HEK293 (cell line): ENCODE results near the gene PPP1R1C.

Experiments used
- CTCF ChIA-PET: fragments of 350-600 bp; formaldehyde crosslinking; extraction: SDS; loops from one replicate; lab custom pipeline; 2021; ENCODE audit warnings: antibody characterized with exemption; lab: Yijun Ruan, JAX
- POLR2A ChIA-PET: fragments of 300-600 bp; formaldehyde crosslinking; extraction: SDS; loops from one replicate; lab custom pipeline; 2020; ENCODE audit warnings: antibody characterized with exemption, inconsistent platforms; lab: Yijun Ruan, JAX
- H3K27ac ChIP-seq: fragments of 200-500 bp; sonication (Bioruptor generic); 2 replicates; pipeline ENCODE4 v1.5.1; 2014; ENCODE audit warnings: low read depth, low read length, control low read depth, inconsistent platforms; ENCODE audit errors: extremely low read depth
- H3K36me3 ChIP-seq, 2 experiments: fragments of 200-500 bp in 1 of 2; sonication (Bioruptor generic) in 1 of 2; 1 replicate in 1 of 2; 2 replicates in 1 of 2; pipeline ENCODE4 v1.5.1; 2014 to 2017; ENCODE audit warnings: inconsistent platforms in 2 of 2, low read length in 2 of 2; ENCODE audit not compliant: control insufficient read depth in 2 of 2, insufficient read depth in 1 of 2
- H3K4me1 ChIP-seq: fragments of 200-500 bp; sonication (Bioruptor generic); 2 replicates; pipeline ENCODE4 v1.5.1; 2014; ENCODE audit warnings: mild to moderate bottlenecking, low read length, inconsistent platforms; ENCODE audit not compliant: control insufficient read depth, insufficient read depth
- H3K4me3 ChIP-seq: 2 replicates; pipeline ENCODE4 v1.5.1; 2011; ENCODE audit warnings: low read depth, mild to moderate bottlenecking, control low read depth, low read length, moderate library complexity
- H3K9me3 ChIP-seq: fragments of 200-500 bp; sonication (Bioruptor generic); 2 replicates; pipeline ENCODE4 v1.5.1; 2014; ENCODE audit warnings: low read depth, low read length, inconsistent platforms; ENCODE audit not compliant: control insufficient read depth, insufficient read depth
- AEBP2 ChIP-seq: fragments of 450-650 bp; formaldehyde crosslinking; IDR thresholded peaks from 2 replicates; pipeline ENCODE4 v1.5.1; 2016; ENCODE audit warnings: missing biosample characterization, missing genetic modification characterization, borderline replicate concordance
- EGR2 ChIP-seq: fragments of 450-650 bp; formaldehyde crosslinking; IDR thresholded peaks from 2 replicates; pipeline ENCODE4 v1.5.1; 2016; ENCODE audit warnings: low read depth, missing biosample characterization, missing genetic modification characterization
- GFI1B ChIP-seq: fragments of 450-650 bp; formaldehyde crosslinking; IDR thresholded peaks from 2 replicates; pipeline ENCODE4 v1.5.1; 2016; ENCODE audit warnings: missing biosample characterization, missing genetic modification characterization
- KLF1 ChIP-seq: fragments of 450-650 bp; formaldehyde crosslinking; IDR thresholded peaks from 2 replicates; pipeline ENCODE4 v1.5.1; 2016; ENCODE audit warnings: missing biosample characterization, missing genetic modification characterization
- OSR2 ChIP-seq: fragments of 450-650 bp; formaldehyde crosslinking; IDR thresholded peaks from 2 replicates; pipeline ENCODE4 v1.5.1; 2016; ENCODE audit warnings: missing biosample characterization, missing genetic modification characterization
- OVOL3 ChIP-seq: fragments of 450-650 bp; formaldehyde crosslinking; IDR thresholded peaks from 2 replicates; pipeline ENCODE4 v1.5.1; 2016; ENCODE audit warnings: missing biosample characterization, missing genetic modification characterization
- REST ChIP-seq: fragments of 450-650 bp; formaldehyde crosslinking; IDR thresholded peaks from 2 replicates; pipeline ENCODE4 v1.5.1; 2016; ENCODE audit warnings: missing biosample characterization, missing genetic modification characterization
- SCRT2 ChIP-seq: fragments of 450-650 bp; formaldehyde crosslinking; IDR thresholded peaks from 2 replicates; pipeline ENCODE4 v1.5.1; 2016; ENCODE audit warnings: missing biosample characterization, missing genetic modification characterization
- SP3 ChIP-seq: fragments of 450-650 bp; formaldehyde crosslinking; IDR thresholded peaks from 2 replicates; pipeline ENCODE4 v1.5.1; 2016; ENCODE audit warnings: missing biosample characterization, missing genetic modification characterization
- ZBTB17 ChIP-seq: fragments of 450-650 bp; formaldehyde crosslinking; IDR thresholded peaks from 2 replicates; pipeline ENCODE4 v1.5.1; 2016; ENCODE audit warnings: missing biosample characterization, missing genetic modification characterization
- ZBTB20 ChIP-seq: fragments of 450-650 bp; formaldehyde crosslinking; IDR thresholded peaks from 2 replicates; pipeline ENCODE4 v1.5.1; 2016; ENCODE audit warnings: missing biosample characterization, missing genetic modification characterization
- ZBTB21 ChIP-seq: fragments of 450-650 bp; formaldehyde crosslinking; IDR thresholded peaks from 2 replicates; pipeline ENCODE4 v1.5.1; 2017; ENCODE audit warnings: missing biosample characterization, missing genetic modification characterization
- ZFP37 ChIP-seq: fragments of 450-650 bp; formaldehyde crosslinking; IDR thresholded peaks from 2 replicates; pipeline ENCODE4 v1.5.1; 2016; ENCODE audit warnings: missing biosample characterization, missing genetic modification characterization
- ZIC2 ChIP-seq: fragments of 450-650 bp; formaldehyde crosslinking; IDR thresholded peaks from 2 replicates; pipeline ENCODE4 v1.5.1; 2016; ENCODE audit warnings: missing biosample characterization, missing genetic modification characterization
- ZNF10 ChIP-seq: fragments of 450-650 bp; formaldehyde crosslinking; IDR thresholded peaks from 2 replicates; pipeline ENCODE4 v1.5.1; 2017; ENCODE audit warnings: missing biosample characterization, missing genetic modification characterization
- ZNF112 ChIP-seq: fragments of 450-650 bp; formaldehyde crosslinking; IDR thresholded peaks from 2 replicates; pipeline ENCODE4 v1.5.0; 2017; ENCODE audit warnings: missing biosample characterization, missing genetic modification characterization
- ZNF2 ChIP-seq: fragments of 450-650 bp; formaldehyde crosslinking; IDR thresholded peaks from 2 replicates; pipeline ENCODE4 v1.5.1; 2016; ENCODE audit warnings: missing biosample characterization, missing genetic modification characterization
- ZNF24 ChIP-seq: fragments of 450-650 bp; formaldehyde crosslinking; IDR thresholded peaks from 2 replicates; pipeline ENCODE4 v1.5.1; 2016; ENCODE audit warnings: missing biosample characterization, missing genetic modification characterization
- ZNF302 ChIP-seq: fragments of 450-650 bp; formaldehyde crosslinking; IDR thresholded peaks from 2 replicates; pipeline ENCODE4 v1.5.1; 2016; ENCODE audit warnings: missing biosample characterization, missing genetic modification characterization, low read depth
- ZNF362 ChIP-seq: fragments of 450-650 bp; formaldehyde crosslinking; IDR thresholded peaks from 2 replicates; pipeline ENCODE4 v1.5.1; 2016; ENCODE audit warnings: missing biosample characterization, missing genetic modification characterization
- ZNF433 ChIP-seq: fragments of 450-650 bp; formaldehyde crosslinking; IDR thresholded peaks from 2 replicates; pipeline ENCODE4 v1.5.1; 2016; ENCODE audit warnings: missing biosample characterization, missing genetic modification characterization, low read depth
- ZNF555 ChIP-seq: fragments of 450-650 bp; formaldehyde crosslinking; conservative IDR thresholded peaks from 2 replicates; pipeline ENCODE4 v1.5.1; 2017; ENCODE audit warnings: missing biosample characterization, mild to moderate bottlenecking, missing genetic modification characterization, inconsistent platforms
- ZNF837 ChIP-seq: fragments of 450-650 bp; formaldehyde crosslinking; IDR thresholded peaks from 2 replicates; pipeline ENCODE4 v1.5.1; 2016; ENCODE audit warnings: missing biosample characterization, missing genetic modification characterization

The PPP1R1C gene

GRCh38 chr2:182033449-182033848, 47.8 kb downstream of the PPP1R1C start:
- no peaks in the 10 kb centered on the region for H3K36me3 ChIP-seq
- H3K27ac ChIP-seq = no peak overlapping the region
- no peaks in the 10 kb centered on the region for H3K9me3 ChIP-seq
- CTCF ChIA-PET = no interaction called here
- no peaks in the 10 kb centered on the region for H3K4me1 ChIP-seq
- no peak overlapping the region for H3K4me3 ChIP-seq
- TF ChIP-seq ZNF24 (tag by site-specific recombination) (no peak), ZNF112 (no peak), ZBTB17 (tag by site-specific recombination) (no peak), SCRT2 (tag by site-specific recombination) (no peak), ZBTB21 (tag by site-specific recombination) (no peak), REST (tag by site-specific recombination) (no peak), ZNF555 (tag by site-specific recombination) (no peak), ZIC2 (tag by site-specific recombination) (no peak), ZNF837 (tag by site-specific recombination) (no peak), ZFP37 (tag by site-specific recombination) (no peak)
- POLR2A ChIA-PET = no interaction called here

GRCh38 chr2:182038576-182038975, 52.9 kb downstream of the PPP1R1C start:
- POLR2A ChIA-PET = interaction anchor here (0.6 kb wide), 1 partner anchor 58 kb away, joined by 4 read pairs; no protein-coding TSS in a partner anchor
- peak; percentile 18; the same call in 1 of the 2 replicates for TF ChIP-seq ZNF10 (tag by site-specific recombination)
- TF ChIP-seq KLF1 (tag by site-specific recombination) = peak; percentile 36; the same call in 1 of the 2 replicates
- TF ChIP-seq ZNF302 (tag by site-specific recombination) = no peak
- TF ChIP-seq, all 188 proteins: peak for 2
- Histone ChIP-seq H3K9me3 (no peaks in the 10 kb centered on the region), H3K36me3 (no peaks in the 10 kb centered on the region), H3K4me3 (no peak overlapping the region), H3K27ac (no peak overlapping the region), H3K4me1 (no peaks in the 10 kb centered on the region)
- CTCF ChIA-PET = interaction anchor here (0.6 to 1.2 kb wide), 3 partner anchors 36 to 100 kb away, joined by 3 to 5 read pairs (median 3); no protein-coding TSS in a partner anchor

GRCh38 chr2:182043021-182043420, 57.4 kb downstream of the PPP1R1C start:
- H3K9me3 ChIP-seq = no peaks in the 10 kb centered on the region
- no peak overlapping the region for H3K27ac ChIP-seq
- no peak for TF ChIP-seq EGR2 (tag by site-specific recombination)
- no peak for TF ChIP-seq ZFP37 (tag by site-specific recombination)
- no peak for TF ChIP-seq OVOL3 (tag by site-specific recombination)
- no peak for TF ChIP-seq OSR2 (tag by site-specific recombination)
- no peak for TF ChIP-seq ZNF433 (tag by site-specific recombination)
- no peak for TF ChIP-seq ZNF362 (tag by site-specific recombination)
- TF ChIP-seq AEBP2 (tag by site-specific recombination) = no peak
- no peak for TF ChIP-seq SP3 (tag by site-specific recombination)
- TF ChIP-seq ZBTB20 (tag by site-specific recombination) = no peak
- TF ChIP-seq GFI1B = no peak
- no peak for TF ChIP-seq ZNF2 (tag by site-specific recombination)
- CTCF ChIA-PET = no interaction called here
- H3K36me3 ChIP-seq = no peaks in the 10 kb centered on the region
- no peak overlapping the region for H3K4me3 ChIP-seq
- no peaks in the 10 kb centered on the region for H3K4me1 ChIP-seq
- POLR2A ChIA-PET = no interaction called here
